Endothelial cell of umbilical vein (primary cell): ENCODE data around the gene ZNF439.

Experiments used
- CTCF ChIP-seq, 2 donors: IDR thresholded peaks; 1 replicate in 1 of 2; 2 replicates in 1 of 2; pipeline ENCODE4 v1.5.1; 2011; ENCODE audit warnings: low read length in 2 of 2, mild to moderate bottlenecking in 2 of 2, moderate library complexity in 2 of 2, control low read depth in 1 of 2, inconsistent platforms in 1 of 2, low read depth in 1 of 2; ENCODE audit not compliant: insufficient read depth in 1 of 2; ENCODE audit errors: extremely low read depth in 1 of 2
- EZH2 ChIP-seq: IDR thresholded peaks from 2 replicates; pipeline ENCODE4 v1.6.1; 2012; ENCODE audit warnings: borderline replicate concordance, low read depth, mild to moderate bottlenecking, moderate library complexity, low read length, inconsistent platforms; ENCODE audit not compliant: severe bottlenecking
- FOS ChIP-seq: IDR thresholded peaks from 2 replicates; pipeline ENCODE4 v1.6.1; 2011; ENCODE audit warnings: mild to moderate bottlenecking, low read length, moderate library complexity, borderline replicate concordance; ENCODE audit not compliant: insufficient read depth
- GATA2 ChIP-seq: IDR thresholded peaks from 2 replicates; pipeline ENCODE4 v1.7.0; 2011; ENCODE audit warnings: low read depth, mild to moderate bottlenecking, moderate library complexity, mixed read lengths, low read length; ENCODE audit not compliant: insufficient read length, insufficient read depth
- JUN ChIP-seq: IDR thresholded peaks from 2 replicates; pipeline ENCODE4 v1.6.1; 2011; ENCODE audit warnings: borderline replicate concordance, low read depth; ENCODE audit not compliant: insufficient read length, insufficient read depth
- MYC ChIP-seq: IDR thresholded peaks from one replicate; pipeline ENCODE4 v1.6.1; 2011; ENCODE audit warnings: mild to moderate bottlenecking, low read depth, low read length
- POLR2A ChIP-seq: IDR thresholded peaks from 2 replicates; pipeline ENCODE4 v1.6.1; 2012; ENCODE audit warnings: low read depth, mild to moderate bottlenecking, control low read depth, low read length
- POLR2AphosphoS5 ChIP-seq: IDR thresholded peaks from 2 replicates; pipeline ENCODE4 v1.6.1; 2012; ENCODE audit warnings: low read depth, mild to moderate bottlenecking, control low read depth, low read length, moderate library complexity; ENCODE audit not compliant: insufficient read depth
- TF ChIP-seq, protein P1 (sequence below): IDR thresholded peaks from 2 replicates; pipeline ENCODE4 v1.6.1; 2011; ENCODE audit not compliant: insufficient read depth, insufficient read length

GRCh38 chr19:11807099-11807380 is 41.5 kb upstream of the ZNF439 start:
- TF ChIP-seq POLR2A (no peak), EZH2 (no peak), CTCF (IDR thresholded peaks at IDR 0.05; ENCODE audit: extremely low read depth in 1 of 2, insufficient read depth in 1 of 2, low read depth in 1 of 2, low read length in 2 of 2) (no peak), POLR2AphosphoS5 (no peak), GATA2 (no peak), MYC (no peak), JUN (no peak), FOS (no peak)
- TF ChIP-seq, protein P1, sequence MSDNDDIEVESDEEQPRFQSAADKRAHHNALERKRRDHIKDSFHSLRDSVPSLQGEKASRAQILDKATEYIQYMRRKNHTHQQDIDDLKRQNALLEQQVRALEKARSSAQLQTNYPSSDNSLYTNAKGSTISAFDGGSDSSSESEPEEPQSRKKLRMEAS: no peak
